GM10266 (cell line): ENCODE measurements around the gene C19orf25.

Experiments
- DNase-seq: peaks from one replicate; pipeline ENCODE4 v3.0.0; 2012; ENCODE audit errors: extremely low spot score
- CTCF ChIP-seq: IDR thresholded peaks from 2 replicates; pipeline ENCODE4 v1.5.1; 2012; ENCODE audit warnings: mild to moderate bottlenecking, low read depth; ENCODE audit not compliant: control insufficient read depth, insufficient read depth; ENCODE audit errors: missing control alignments

Gene C19orf25

GRCh38 chr19:1430246-1430645 is 48.8 kb downstream of the C19orf25 start:
- no peak for TF ChIP-seq CTCF
- no peak for DNase-seq

GRCh38 chr19:1429750-1430149 is 49.3 kb downstream of the C19orf25 start:
- no peak for DNase-seq
- no peak for TF ChIP-seq CTCF

- TF ChIP-seq CTCF, result no peak
- DNase-seq, result no peak
These were observed 50.1 kb downstream of the C19orf25 start for GRCh38 chr19:1428738-1429391.

GRCh38 chr19:1427221-1427920 is 51.6 kb downstream of the C19orf25 start:
- DNase-seq, result no peak
- no peak for TF ChIP-seq CTCF

GRCh38 chr19:1426736-1427135 is 52.3 kb downstream of the C19orf25 start:
- no peak for TF ChIP-seq CTCF

GRCh38 chr19:1425902-1426301 is 53.1 kb downstream of the C19orf25 start:
- DNase-seq, result no peak
- TF ChIP-seq CTCF, result no peak

More at GRCh38 chr19:1426736-1427135, 52.3 kb downstream of the C19orf25 start:
- DNase-seq, result no peak

GRCh38 chr19:1425102-1425837 is 53.7 kb downstream of the C19orf25 start:
- no peak for TF ChIP-seq CTCF
- DNase-seq, result no peak
